ENCODE measurements around the gene NANOS3.

Gene NANOS3

GRCh38 chr19:13923194-13923987 lies 46.5 kb downstream of the NANOS3 start:
- no peak for TF ChIP-seq CTCF (conservative IDR thresholded peaks at IDR 0.05)
- H3K27ac ChIP-seq = no peak overlapping the region

GRCh38 chr19:13926010-13926409 lies 49.1 kb downstream of the NANOS3 start:
- TF ChIP-seq CTCF (conservative IDR thresholded peaks at IDR 0.05) = no peak
- H3K27ac ChIP-seq = no peak overlapping the region

GRCh38 chr19:13926715-13927114 lies 49.8 kb downstream of the NANOS3 start:
- TF ChIP-seq CTCF (conservative IDR thresholded peaks at IDR 0.05) = no peak

DNA sequence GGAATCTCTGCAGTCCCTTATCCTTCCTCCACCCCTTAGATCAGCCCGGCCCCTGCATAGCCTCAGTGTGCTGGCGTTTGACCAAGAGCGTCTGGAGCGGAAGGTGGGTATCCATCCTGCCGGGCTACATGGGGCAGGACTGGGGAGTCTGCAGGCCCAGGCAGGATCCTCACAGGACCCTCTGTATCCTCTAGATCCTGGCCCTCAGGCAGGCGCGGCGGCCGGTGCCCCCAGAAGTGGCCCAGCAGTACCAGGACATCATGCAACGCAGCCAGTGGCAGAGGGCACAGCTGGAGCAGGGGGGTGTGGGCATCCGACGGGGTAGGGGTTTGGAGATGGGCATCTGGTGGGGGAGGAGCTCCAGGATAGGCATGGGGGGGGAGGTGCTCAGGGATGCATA lies 52.4 kb downstream of the NANOS3 start:
- no peak overlapping the region for H3K27ac ChIP-seq
- TF ChIP-seq CTCF (conservative IDR thresholded peaks at IDR 0.05) = no peak

More at GRCh38 chr19:13926715-13927114, 49.8 kb downstream of the NANOS3 start:
- H3K27ac ChIP-seq = no peak overlapping the region

DNA sequence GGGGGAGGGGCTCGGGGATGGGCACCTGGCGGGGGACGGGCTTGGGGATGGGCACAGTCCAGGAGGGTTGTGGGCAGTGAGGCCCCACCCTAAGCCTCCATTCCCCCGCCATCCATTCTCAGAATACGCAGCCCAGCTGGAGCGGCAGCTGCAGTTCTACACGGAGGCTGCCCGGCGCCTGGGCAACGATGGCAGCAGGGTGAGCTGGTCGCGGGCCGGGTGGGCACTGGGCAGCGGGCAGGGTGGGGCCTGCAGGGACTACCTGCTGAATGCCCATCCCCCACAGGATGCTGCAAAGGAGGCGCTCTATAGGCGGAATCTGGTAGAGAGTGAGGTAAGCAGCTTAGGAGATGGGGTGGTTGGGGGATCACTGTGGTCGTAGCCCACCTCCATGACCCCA lies 53.0 kb downstream of the NANOS3 start:
- H3K27ac ChIP-seq = no peak overlapping the region
- TF ChIP-seq CTCF (conservative IDR thresholded peaks at IDR 0.05) = no peak

Measured in VCaP (cell line).